Mucosa of descending colon (tissue), 3 donors: Measurements from ENCODE around the gene KCNQ1OT1. TPM values are rescaled to one million over a fixed set of nuclear protein-coding genes. Genes with fewer than 3 reads are reported as not detected.

Source experiments
- ATAC-seq: fragments of 200-7000 bp; cut with Tn5 transposase; one replicate; pipeline ENCODE4 v1.9.1; 2020; ENCODE audit warnings: mild to moderate bottlenecking, moderate library complexity
- DNase-seq, 3 donors: peaks; one replicate each; pipeline ENCODE4 v3.0.0-alpha.2; 2020
- H3K36me3 ChIP-seq: fragments of 200-600 bp; one replicate; pipeline ENCODE4 v1.8.0; 2021; ENCODE audit warnings: low read depth, mild to moderate bottlenecking
- H3K4me1 ChIP-seq: fragments of 200-600 bp; one replicate; pipeline ENCODE4 v1.8.0; 2021; ENCODE audit warnings: low read depth, mild to moderate bottlenecking
- H3K4me3 ChIP-seq: fragments of 200-600 bp; one replicate; pipeline ENCODE4 v1.8.0; 2021; ENCODE audit warnings: mild to moderate bottlenecking
- H3K9me3 ChIP-seq: fragments of 200-600 bp; one replicate; pipeline ENCODE4 v1.8.0; 2021; ENCODE audit warnings: mild to moderate bottlenecking
- CTCF ChIP-seq: fragments of 200-600 bp; IDR thresholded peaks from one replicate; pipeline ENCODE4 v1.8.0; 2022; ENCODE audit warnings: antibody characterized with exemption, mild to moderate bottlenecking
- intact Hi-C, 2 donors: fragments of 100-400 bp; cut with DNase I in 1 of 2; cut with micrococcal nuclease in 1 of 2; formaldehyde crosslinking; loops; one replicate each; pipeline versions ENCODE4 v1.11.0 to v1.11.1; 2022; cut with DNase I, micrococcal nuclease
- total RNA-seq, 3 donors: library from RNA; stranded (reverse); fragmentation: NEBNext Ultra II Directional in 2 of 3; extraction: Animal tissue kit (Norgen Biotek cat#: 25700) in 2 of 3; gene quantifications; one replicate each; pipeline versions ENCODE4 v1.2.1 to v1.2.4, GENCODE V29; 2021 to 2023
- donor health status: DM: no; HTN: no; CAD: no; lungs with moderate emphysema.
- donor health status: DM: no; HTN: no; CAD: no.
- donor health status: DM: no; HTN: yes; CAD: no.

Gene KCNQ1OT1
- total RNA-seq, 3 donors from 2014 or later, result 1.5 to 1.7 (median 1.7) TPM

- H3K9me3 ChIP-seq, result no peaks in the 10 kb centered on the region
- no peak for ATAC-seq
- no peaks in the 10 kb centered on the region for H3K4me1 ChIP-seq
- TF ChIP-seq CTCF, result no peak
- intact Hi-C loops, result no loop called here
- no peak overlapping the region for H3K4me3 ChIP-seq
- H3K36me3 ChIP-seq, result no peaks in the 10 kb centered on the region
- peak in 2 of 3 donors; percentile 9 to 27 for DNase-seq
Measured at GRCh38 chr11:2746401-2747247, 46.8 kb upstream of the KCNQ1OT1 start.

GRCh38 chr11:2745511-2745910, 45.7 kb upstream of the KCNQ1OT1 start:
- H3K9me3 ChIP-seq, result no peaks in the 10 kb centered on the region
- DNase-seq, result peak in 2 of 3 donors; percentile 4 to 25
- ATAC-seq, result no peak
- TF ChIP-seq CTCF, result no peak
- no peaks in the 10 kb centered on the region for H3K36me3 ChIP-seq
- no peaks in the 10 kb centered on the region for H3K4me1 ChIP-seq
- H3K4me3 ChIP-seq, result no peak overlapping the region
- intact Hi-C loops, result no loop called here

- H3K36me3 ChIP-seq, result no peaks in the 10 kb centered on the region
- TF ChIP-seq CTCF, result no peak
- H3K4me3 ChIP-seq, result no peak overlapping the region
- intact Hi-C loops, result no loop called here
- no peaks in the 10 kb centered on the region for H3K9me3 ChIP-seq
- no peak for ATAC-seq
- peaks cover 3% of the 10 kb centered on the region for H3K4me1 ChIP-seq
- DNase-seq, result peak in 2 of 3 donors; percentile 9 to 21
Measured at GRCh38 chr11:2744166-2744565, 44.4 kb upstream of the KCNQ1OT1 start.

GRCh38 chr11:2743427-2744110, 43.8 kb upstream of the KCNQ1OT1 start:
- Histone ChIP-seq H3K36me3 (no peaks in the 10 kb centered on the region), H3K4me1 (peaks cover 3% of the 10 kb centered on the region), H3K9me3 (no peaks in the 10 kb centered on the region), H3K4me3 (no peak overlapping the region)
- DNase-seq (peak in 1 of 3 donors; percentile 28), ATAC-seq (no peak)
- intact Hi-C loops, result no loop called here
- TF ChIP-seq CTCF, result no peak

- ATAC-seq (no peak), DNase-seq (peak in 1 of 3 donors; percentile 27)
- H3K36me3 ChIP-seq, result no peaks in the 10 kb centered on the region
- no peak for TF ChIP-seq CTCF
- intact Hi-C loops, result no loop called here
- H3K4me3 ChIP-seq, result no peak overlapping the region
- H3K9me3 ChIP-seq, result no peaks in the 10 kb centered on the region
- H3K4me1 ChIP-seq, result peaks cover 3% of the 10 kb centered on the region
Measured at GRCh38 chr11:2742611-2743426, 43.0 kb upstream of the KCNQ1OT1 start.
